ENCODE data around the gene LCLAT1. TPM values are rescaled to one million over a fixed set of nuclear protein-coding genes. Genes with fewer than 3 reads are reported as not detected.
"Not testable (repeated sequence)": the region's sequence is repeated elsewhere in the genome, so short reads cannot be mapped to it uniquely, and the experiment has no call there.

Gene LCLAT1
- total and polyA plus RNA-seq, 4 donors = 2.4 to 14.6 (median 10.7) TPM

GRCh38 chr2:30492619-30493018 lies 45.6 kb downstream of the LCLAT1 start (continued):
- no peak for TF ChIP-seq SP1 (IDR thresholded peaks at IDR 0.05)

GRCh38 chr2:30493440-30493839 lies 46.4 kb downstream of the LCLAT1 start:
- TF ChIP-seq ZBTB33 (IDR thresholded peaks at IDR 0.05) (no peak), FOXA1 (IDR thresholded peaks at IDR 0.05) (no peak), RXRA (IDR thresholded peaks at IDR 0.05) (no peak), YY1 (IDR thresholded peaks at IDR 0.05) (no peak), TAF1 (conservative IDR thresholded peaks at IDR 0.05) (no peak), REST (IDR thresholded peaks at IDR 0.05) (no peak), SP1 (IDR thresholded peaks at IDR 0.05) (no peak), RAD21 (IDR thresholded peaks at IDR 0.05) (no peak), CTCF (IDR thresholded peaks at IDR 0.05; ENCODE audit: low read depth, low read length, missing input control) (no peak), HNF4A (conservative IDR thresholded peaks at IDR 0.05) (no peak), JUND (IDR thresholded peaks at IDR 0.05) (no peak), NR2F2 (IDR thresholded peaks at IDR 0.05) (no peak), FOXA2 (IDR thresholded peaks at IDR 0.05) (no peak), EGR1 (IDR thresholded peaks at IDR 0.05; ENCODE audit: low read depth in 2 of 2) (no peak)

GRCh38 chr2:30495896-30496295 lies 48.9 kb downstream of the LCLAT1 start:
- 86% methylated on average over 2 of the region's 2 CpGs for WGBS
- not testable (repeated sequence) for H3K4me3 ChIP-seq (ENCODE audit: low read depth in 1 of 3, low read length in 3 of 3); DNase-seq (ENCODE audit: low spot score); H3K27me3 ChIP-seq (ENCODE audit: control insufficient read depth in 4 of 4, insufficient read depth in 4 of 4, low read length in 3 of 4); H3K36me3 ChIP-seq (ENCODE audit: control insufficient read depth in 4 of 4, insufficient read depth in 3 of 4, low read depth in 1 of 4, low read length in 3 of 4); H3K9ac ChIP-seq (ENCODE audit: low read depth in 1 of 2, low read length in 2 of 2); H3K4me1 ChIP-seq (ENCODE audit: control insufficient read depth in 4 of 4, insufficient read depth in 4 of 4, low read length in 3 of 4); H3K27ac ChIP-seq (ENCODE audit: low read depth in 1 of 2, low read length in 2 of 2)
- peaks cover 1 to 14% (median 6%) of the 10 kb centered on the region in 4 donors for H3K9me3 ChIP-seq (ENCODE audit: control insufficient read depth in 4 of 4, low read length in 3 of 4)

More at GRCh38 chr2:30493440-30493839, 46.4 kb downstream of the LCLAT1 start:
- Histone ChIP-seq H3K9ac (ENCODE audit: low read depth in 1 of 2, low read length in 2 of 2) (no peak overlapping the region), H3K4me3 (ENCODE audit: low read depth in 1 of 3, low read length in 3 of 3) (no peak overlapping the region), H3K4me1 (ENCODE audit: control insufficient read depth in 4 of 4, insufficient read depth in 4 of 4, low read length in 3 of 4) (no peaks in the 10 kb centered on the region), H3K36me3 (ENCODE audit: control insufficient read depth in 4 of 4, insufficient read depth in 3 of 4, low read depth in 1 of 4, low read length in 3 of 4) (no peaks in the 10 kb centered on the region), H3K27ac (ENCODE audit: low read depth in 1 of 2, low read length in 2 of 2) (no peak overlapping the region), H3K27me3 (ENCODE audit: control insufficient read depth in 4 of 4, insufficient read depth in 4 of 4, low read length in 3 of 4) (no peaks in the 10 kb centered on the region), H3K9me3 (ENCODE audit: control insufficient read depth in 4 of 4, low read length in 3 of 4) (peaks cover 0 to 9% (median 5%) of the 10 kb centered on the region in 4 donors)
- WGBS = 94% methylated on average over 1 of the region's 1 CpG
- no peak for DNase-seq (ENCODE audit: low spot score)
